HG02970 (cell line): Measurements from ENCODE around the gene NPB.

ENCODE experiments used
- ATAC-seq: cut with Tn5 transposase; IDR thresholded peaks from one replicate; pipeline ENCODE4 v1.9.1; 2021; ENCODE audit warnings: mild to moderate bottlenecking, moderate library complexity, moderate number of reproducible peaks; ENCODE audit not compliant: unreplicated experiment, low FRiP score

Gene NPB

DNA sequence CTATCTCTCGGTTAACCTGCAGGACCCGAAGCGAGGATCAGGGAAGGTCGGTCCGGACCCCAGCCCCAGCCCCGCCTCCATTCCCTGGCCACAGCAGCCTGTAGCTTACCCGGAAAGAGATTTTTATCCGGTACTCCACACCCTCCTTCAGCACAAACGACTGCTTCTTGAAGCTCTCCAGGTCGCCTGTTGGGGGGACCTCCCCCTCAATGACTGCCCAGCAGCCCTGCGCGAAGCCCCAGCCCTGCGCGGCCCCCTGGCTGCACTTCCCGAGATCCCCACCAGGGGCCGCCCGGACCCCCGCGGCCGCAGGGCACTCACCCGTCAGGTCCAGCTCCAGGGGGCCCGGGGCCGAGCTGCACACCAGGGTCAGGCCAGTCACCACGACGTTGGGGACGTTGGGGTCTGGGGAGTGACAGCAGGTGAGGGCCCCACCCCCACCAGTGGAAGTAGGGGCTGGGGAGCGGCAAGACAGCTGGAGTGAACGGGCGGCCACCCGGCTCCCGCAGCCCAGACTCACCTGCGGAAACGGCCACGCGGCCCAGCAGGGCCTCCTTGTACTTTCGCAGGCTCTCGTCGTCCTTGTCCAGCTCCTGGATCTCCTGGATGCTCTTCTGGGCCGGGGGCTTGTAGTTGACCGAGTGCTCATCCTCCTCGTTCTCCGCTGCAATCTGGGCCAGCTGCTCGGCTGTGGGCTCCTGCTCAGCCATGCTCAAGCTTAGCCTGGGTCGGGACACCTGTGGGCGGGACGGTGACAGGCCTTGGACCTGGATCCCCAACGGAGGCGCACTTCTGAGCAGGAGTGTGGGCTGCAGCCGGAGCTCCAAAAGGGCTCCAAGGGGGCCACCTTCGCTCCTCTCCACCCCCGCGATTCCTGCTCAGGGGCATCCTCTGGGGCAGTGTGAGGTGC lies 32.6 kb upstream of the NPB start:
- no peak for ATAC-seq

DNA sequence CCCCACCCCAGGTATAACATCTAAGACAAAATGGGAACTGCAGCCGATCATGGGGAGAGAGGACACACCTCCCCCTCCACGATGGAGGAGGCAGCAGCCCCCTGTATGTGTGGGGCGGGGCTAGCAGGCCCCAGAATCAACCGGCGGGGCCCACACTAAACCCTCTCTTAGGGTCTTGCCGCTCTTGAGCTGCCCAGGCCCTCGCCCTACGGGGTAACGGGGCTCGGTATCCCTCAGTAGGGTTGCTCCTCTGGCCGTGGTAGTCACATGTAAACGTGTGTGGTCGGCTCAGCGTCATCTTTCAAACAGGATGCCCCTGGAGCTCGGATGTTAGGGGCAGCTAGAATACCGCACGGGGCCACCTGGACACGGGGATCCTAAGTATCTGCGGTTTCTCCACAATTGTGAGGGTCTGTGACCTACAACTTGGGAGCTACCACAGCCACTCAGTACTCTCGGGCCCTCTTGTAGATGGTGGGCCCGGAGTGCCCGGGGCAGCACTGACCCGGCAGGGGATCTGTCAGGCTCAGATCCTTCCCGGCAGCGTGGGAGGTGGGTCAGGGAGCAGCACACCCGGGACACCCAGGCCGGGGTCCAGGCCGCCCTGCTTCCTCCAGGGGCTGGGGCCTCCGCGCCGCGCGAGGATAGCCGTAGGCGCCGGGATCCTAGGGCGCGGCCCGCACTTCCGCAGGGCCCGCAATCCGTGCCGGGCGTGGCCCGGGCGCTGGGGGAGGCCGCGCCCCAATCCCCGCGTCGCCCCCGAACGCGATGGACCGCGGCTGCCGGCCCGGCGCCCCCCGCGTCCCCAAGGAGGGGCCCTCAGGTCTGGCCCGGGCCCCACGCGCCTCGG lies 31.7 kb upstream of the NPB start:
- peak; percentile 22 for ATAC-seq

DNA sequence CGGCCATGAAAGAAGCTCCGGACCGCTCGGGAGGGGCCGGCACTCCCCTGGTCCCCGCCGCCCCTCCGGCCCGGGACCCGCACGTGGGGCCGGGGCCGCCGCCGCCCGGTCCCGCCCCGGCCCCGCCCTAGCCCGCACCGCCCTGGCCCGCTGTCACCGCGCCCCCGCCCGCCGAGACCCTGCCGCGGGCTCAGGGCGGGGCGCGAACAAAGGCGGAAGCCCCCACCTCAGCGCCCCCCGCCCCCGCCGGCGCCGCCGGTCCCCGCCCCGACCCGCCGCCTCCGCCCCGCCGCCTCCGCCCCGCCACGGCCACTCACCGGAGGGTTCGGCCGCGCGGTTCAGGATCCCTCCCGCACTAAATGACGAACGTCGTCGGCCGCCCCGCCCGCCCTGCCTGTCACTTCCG lies 31.1 kb upstream of the NPB start, which contains the start of gene ARHGDIA:
ARHGDIA (minus strand) TSS at position 357 of the 406 bp plus-strand sequence. CDS start 1,407 bp downstream, outside the sequence.
- ATAC-seq, result peak; percentile 30

DNA sequence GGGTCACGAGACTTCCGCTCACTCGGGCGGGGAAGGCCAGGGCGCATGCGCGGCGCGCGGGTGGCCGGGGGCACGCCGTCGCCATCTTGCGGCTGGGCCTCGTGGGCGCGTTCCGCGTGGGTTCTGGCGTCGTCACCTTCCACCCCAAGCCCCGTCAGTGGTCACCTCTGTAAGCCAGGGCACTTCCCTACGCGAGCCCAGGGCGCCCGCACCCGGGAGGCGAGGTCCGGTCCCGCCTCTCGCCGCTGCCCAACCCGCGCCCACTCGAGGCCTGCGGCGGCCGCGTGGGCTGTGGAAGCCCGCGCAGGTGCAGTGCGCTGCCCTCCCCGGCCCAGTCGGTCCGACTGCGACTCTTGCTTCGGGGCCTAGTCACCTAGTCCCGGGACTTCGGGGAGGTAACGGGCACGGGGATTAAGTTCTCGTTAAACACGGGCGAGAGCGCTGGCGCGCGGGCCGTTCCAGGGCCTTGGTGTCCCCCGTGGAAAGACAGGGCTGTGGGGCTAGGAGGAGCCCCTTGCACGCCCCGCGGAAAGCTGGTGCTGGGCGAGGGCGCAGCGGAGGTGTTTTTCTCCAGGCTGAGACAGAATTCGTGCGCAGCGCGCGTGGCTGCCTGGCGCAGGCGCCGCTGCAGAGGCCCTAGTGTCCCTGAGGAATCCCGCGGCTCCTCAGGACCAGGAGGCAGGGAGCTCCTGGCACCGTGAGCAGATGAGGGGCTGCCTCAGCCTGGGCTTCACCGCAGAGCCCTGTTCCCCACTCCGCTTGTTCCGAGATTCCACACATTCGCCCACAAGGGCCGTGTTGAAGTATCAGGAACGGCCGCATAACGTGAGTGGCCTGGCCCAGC lies 30.4 kb upstream of the NPB start:
- ATAC-seq, result peak; percentile 54

GRCh38 chr17:81877569-81877968 lies 24.5 kb upstream of the NPB start:
- ATAC-seq, result no peak

DNA sequence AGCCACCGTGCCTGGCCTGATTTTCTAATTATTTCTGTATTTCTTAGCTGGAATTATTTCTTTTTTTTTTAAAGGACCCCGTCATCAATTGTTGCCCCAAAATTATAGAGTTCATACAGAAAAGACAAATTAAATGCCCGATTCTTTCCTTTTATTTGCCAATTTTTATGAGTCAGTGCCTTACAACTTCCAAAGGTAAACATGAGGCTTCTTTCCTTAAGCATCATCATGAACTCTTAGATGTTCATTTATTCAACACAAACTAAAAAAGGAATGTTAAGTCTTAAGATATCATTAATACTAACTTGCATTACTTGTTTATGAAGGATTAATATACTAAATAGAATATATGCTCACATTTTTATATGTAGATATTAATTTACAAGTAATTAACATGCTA lies 23.7 kb upstream of the NPB start:
- no peak for ATAC-seq

GRCh38 chr17:81879121-81879520 lies 22.9 kb upstream of the NPB start:
- ATAC-seq, result no peak

DNA sequence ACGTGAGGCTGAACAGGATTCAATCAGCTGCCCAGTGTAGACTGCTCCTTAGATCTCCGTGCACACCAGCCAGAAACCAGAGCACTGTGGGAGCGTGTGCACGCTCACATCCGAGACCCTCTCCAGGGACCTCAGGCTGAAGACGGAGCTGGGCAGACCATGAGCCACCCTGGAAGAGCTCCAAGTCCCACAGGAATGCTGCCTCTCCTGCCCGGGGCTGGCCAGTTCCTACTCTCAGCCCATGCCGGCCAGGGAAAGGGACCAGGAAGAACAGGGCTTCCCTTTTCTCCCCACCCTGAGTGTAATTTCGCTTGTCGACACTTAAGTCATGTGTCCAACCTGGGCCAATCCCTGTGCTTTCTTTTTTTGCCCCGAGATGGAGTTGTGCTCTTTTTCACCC lies 17.5 kb upstream of the NPB start:
- no peak for ATAC-seq

- no peak for ATAC-seq
Observed at GRCh38 chr17:81884968-81885367, 17.1 kb upstream of the NPB start.

DNA sequence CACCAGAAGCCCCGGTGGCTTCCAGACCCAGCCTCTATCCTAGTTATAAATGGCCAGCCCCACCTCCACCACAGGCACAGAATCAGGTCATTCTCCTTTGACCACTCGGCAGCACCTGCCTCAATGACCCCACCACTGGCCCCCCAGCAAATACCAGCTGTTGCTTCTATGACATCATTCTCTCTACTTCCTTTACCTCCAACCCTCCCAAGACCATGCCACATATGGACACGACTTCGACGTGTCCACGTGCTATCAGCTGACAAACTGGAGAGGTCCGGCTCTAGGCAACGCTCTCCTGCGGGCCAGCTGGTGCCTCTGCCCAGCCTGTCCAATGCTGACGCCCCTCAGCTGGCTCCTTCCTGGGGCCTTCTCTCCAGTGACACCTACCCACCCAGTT lies 16.6 kb upstream of the NPB start:
- ATAC-seq, result no peak

- no peak for ATAC-seq
Observed at GRCh38 chr17:81885869-81886548, 16.0 kb upstream of the NPB start.

GRCh38 chr17:81888105-81888987 lies 13.7 kb upstream of the NPB start:
- no peak for ATAC-seq

DNA sequence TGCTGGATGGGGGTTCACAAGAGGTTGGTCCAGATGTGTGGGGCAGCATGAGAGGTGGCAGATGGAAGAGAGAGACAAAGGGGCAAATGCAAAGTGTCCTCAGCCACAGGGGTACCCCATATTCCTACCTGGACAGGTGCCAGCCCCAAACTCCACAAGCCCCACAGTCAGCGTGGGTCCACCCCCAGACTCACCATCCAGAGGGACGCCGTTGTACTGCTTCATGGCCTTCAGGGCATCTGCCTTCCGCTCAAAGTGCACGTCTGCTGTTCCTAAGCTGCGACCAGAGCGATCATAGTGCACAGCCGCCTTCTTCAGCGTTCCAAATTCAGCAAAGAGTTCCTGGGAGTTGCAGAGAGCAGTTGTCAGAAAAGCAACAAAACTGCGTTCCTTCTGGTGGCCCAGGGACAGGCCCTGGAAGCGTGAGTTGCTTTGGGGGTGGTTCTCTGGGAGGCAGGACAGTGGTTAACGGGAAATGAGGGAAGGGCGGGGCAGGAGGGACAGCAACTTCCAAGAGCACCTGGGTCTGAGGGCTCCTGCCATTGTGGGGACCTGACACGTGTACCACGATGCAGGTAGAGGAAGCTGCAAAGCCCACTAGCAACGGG lies 12.9 kb upstream of the NPB start:
- ATAC-seq, result no peak

DNA sequence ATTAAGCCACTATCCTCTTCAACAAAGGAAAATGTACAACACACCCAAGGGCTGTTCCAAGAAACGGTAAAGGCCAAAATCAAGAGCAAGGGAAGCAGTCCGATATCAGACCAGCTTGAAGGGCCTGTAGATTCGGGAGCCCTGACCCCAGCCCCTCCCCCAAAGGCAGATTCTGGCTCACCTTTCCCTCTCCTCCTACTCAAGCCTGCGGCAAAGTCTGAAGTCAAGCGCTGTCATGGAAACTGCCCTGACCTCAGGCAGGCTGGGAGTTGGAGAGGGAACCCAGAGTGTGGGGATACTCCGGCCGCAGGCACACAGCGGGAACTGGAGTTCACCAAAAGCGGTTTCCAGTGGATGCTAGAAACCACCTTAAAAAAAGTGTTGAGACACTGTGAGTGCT lies 12.4 kb upstream of the NPB start:
- no peak for ATAC-seq

- ATAC-seq, result peak; percentile 26
Observed at GRCh38 chr17:81890447-81891302, 11.4 kb upstream of the NPB start.

GRCh38 chr17:81891303-81891552 lies 10.8 kb upstream of the NPB start:
- no peak for ATAC-seq

DNA sequence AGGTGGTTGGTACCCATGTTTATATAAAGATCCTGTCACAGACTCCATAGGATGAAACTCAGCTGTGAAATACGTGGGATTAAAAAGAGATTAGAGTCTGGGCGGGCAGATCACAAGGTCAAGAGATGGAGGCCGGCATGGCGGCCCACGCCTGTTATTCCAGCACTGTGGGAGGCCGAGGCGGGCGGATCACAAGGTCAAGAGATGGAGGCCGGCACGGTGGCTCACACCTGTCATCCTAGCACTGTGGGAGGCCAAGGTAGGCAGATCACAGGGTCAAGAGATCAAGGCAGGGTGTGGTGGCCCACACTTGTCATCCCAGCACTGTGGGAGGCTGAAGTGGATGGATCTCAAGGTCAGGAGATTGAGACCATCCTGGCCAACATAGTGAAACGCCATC lies 6.6 kb upstream of the NPB start:
- no peak for ATAC-seq
